HG02981 (cell line): Measurements from ENCODE around the gene TP53I3.
"Not testable (repeated sequence)": the region's sequence is repeated elsewhere in the genome, so short reads cannot be mapped to it uniquely, and the experiment has no call there.

ENCODE experiments used
- ATAC-seq: cut with Tn5 transposase; IDR thresholded peaks from one replicate; pipeline ENCODE4 v1.9.1; 2021; ENCODE audit warnings: mild to moderate bottlenecking, moderate library complexity; ENCODE audit not compliant: unreplicated experiment

TP53I3 gene, protein sequence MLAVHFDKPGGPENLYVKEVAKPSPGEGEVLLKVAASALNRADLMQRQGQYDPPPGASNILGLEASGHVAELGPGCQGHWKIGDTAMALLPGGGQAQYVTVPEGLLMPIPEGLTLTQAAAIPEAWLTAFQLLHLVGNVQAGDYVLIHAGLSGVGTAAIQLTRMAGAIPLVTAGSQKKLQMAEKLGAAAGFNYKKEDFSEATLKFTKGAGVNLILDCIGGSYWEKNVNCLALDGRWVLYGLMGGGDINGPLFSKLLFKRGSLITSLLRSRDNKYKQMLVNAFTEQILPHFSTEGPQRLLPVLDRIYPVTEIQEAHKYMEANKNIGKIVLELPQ

GRCh38 chr2:24084386-24085199 is at the start of gene TP53I3:
TP53I3 (minus strand) TSS chr2:24084834; CDS start chr2:24084326, 508 bp downstream.
- peak; percentile 75 for ATAC-seq

- no peak for ATAC-seq
Observed at GRCh38 chr2:24132543-24132942, 47.9 kb upstream of the TP53I3 start.

DNA sequence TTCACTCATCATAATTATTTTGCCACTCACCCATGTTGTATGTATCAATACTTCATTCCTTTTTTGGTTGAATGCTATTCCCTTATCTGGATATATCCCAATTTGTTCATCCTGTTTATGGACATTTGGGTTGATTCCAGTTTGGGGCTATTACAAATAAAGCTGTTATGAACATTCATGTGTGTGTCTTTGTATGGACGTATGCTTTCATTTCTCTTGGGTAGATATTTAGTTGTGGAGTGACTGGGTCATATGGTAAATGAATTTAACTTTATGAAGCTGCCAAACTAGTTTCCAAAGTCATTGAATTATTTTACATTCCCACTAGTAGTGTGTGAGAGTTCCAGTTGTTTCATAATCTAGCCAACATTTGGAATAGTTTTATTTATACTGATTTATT is 41.3 kb upstream of the TP53I3 start:
- no peak for ATAC-seq

GRCh38 chr2:24123922-24124580 is 39.4 kb upstream of the TP53I3 start:
- ATAC-seq: peak; percentile 7

DNA sequence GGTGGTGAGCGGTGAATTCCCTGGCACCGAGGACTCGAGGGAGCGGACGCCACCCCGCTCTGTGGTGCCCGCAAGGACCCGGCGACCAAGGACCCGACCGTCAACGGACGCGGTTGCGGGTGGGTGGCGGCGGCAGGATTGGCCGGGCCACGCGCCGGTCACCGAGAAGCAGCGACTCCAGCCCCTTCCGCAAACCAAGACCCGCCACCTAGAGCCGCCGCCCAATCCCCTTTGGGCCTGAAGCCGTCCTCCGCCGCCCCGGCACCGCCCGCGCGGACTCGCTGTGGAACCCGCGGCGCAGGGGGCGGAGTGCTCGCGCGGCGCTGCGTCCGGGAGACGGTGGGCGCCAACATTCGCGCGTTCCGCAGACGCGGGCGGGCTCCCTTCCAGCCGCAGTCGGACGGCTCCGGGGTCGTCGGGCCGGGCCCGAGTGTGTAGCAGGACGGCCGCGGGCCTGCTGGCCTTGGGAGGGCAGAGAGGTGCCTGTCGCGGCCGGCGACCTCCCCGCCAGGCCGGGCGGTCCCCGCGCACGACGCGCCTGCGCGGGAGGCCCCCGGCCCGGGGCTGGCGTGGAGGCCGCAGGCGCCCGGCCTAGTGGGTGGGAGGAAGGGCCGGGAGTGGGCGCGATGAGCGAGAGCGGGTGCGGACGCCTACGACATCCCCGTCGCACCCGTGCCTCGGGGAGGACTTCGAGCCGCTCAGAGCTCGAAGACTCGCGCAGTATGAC is 38.7 kb upstream of the TP53I3 start, which contains the start of the genes FAM228B and PFN4:
Gene FAM228B (plus strand): TSS at position 275 of the 727 bp plus-strand sequence. CDS start 893 bp downstream, outside the sequence.
Gene PFN4 (minus strand): TSS at position 140 of the 727 bp plus-strand sequence. CDS start 799 bp downstream, outside the sequence.
- peak; percentile 89 for ATAC-seq

DNA sequence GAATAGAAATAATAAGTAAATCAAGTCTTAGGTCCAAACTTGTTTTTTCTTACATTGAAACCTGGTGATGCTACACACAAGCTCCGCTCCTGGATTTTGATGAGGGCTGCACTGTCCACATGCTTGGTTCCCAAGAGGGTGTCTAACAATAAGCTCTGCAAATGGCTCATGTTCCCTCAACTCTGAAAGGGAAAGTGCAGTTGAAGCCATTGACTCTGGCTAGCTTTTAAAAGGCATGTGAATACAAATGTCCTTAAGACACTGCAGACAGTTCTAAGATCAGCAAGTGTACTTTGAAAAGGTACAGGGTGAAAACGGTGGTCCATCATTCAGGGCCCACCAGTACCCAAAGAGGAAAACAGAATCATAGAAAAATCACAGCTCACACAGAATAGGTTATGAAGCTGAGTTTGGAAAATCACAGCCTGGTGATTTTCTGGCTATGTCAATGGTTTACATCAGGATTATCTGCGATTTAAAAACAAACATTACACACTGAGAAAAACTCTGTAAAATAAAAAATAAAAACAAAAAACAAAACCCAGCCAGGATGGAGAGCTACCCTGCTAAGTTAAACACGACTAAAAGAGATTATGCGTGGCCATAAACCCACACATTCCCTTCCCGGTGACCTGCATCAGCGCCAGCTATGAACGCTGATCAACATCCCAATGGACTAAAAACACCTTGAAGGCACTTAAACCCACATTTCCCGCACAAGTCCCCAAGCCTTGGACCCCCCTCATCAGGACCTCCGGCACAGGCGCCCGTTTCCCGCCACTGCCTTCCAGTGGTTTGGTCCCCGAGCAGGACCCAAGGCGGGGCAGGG is 37.9 kb upstream of the TP53I3 start:
- ATAC-seq: no peak

DNA sequence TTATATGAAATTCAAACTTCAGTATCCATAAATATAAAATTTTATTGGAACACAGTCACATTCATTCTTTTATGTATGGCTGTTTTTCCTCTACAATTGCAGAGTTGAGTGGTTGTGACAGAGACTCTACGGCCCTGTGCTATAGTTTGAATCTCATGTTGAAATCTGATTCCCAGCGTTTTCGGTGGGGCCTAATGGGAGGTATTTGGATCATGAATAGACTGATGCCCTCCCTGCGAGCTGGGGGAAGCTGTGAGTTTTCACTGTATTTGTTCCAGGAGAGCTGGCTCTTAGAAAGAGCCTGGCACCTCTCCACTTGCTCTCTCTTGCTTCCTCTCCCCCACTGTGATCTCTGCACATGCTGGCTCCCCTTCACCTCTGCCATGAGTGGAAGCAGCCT is 36.8 kb upstream of the TP53I3 start:
- ATAC-seq: no peak

DNA sequence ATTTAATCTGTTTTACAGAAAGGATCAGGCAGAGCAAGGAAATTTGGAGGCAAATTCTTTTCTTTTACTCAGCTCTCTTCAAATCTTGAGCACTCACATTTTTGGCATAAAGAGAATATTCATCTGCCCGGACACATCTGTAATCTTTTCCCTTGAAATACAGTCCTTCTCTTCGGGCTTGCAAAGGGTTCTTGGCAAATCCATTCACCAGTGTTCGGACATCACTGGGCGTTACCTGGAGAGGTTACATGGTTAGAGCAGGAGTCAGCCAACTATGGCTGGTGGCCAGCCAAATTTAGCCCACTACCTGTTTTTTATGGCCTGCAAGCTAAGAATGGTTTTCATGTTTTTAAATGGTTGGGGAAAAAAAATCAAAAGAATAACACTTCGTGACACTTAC is 36.4 kb upstream of the TP53I3 start:
- no peak for ATAC-seq

DNA sequence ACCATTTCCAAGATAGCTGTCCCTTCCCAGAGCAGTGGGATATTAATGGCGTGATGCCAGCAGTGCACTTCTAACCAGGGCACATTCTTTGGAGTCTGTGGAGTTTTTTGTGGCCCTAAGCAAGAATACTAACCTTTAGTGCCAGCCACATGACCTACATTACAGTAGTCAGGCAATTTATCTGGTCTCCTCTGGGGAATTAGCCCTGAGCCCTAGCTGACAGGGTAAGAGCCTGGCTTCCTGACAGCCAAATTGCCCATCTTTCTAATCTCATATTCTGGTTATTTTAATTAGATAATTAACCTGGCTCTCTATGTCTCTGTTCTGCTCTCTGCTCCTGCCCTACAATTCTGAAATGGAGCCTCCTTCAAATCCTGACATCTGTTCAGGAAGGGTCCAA is 33.3 kb upstream of the TP53I3 start:
- no peak for ATAC-seq

DNA sequence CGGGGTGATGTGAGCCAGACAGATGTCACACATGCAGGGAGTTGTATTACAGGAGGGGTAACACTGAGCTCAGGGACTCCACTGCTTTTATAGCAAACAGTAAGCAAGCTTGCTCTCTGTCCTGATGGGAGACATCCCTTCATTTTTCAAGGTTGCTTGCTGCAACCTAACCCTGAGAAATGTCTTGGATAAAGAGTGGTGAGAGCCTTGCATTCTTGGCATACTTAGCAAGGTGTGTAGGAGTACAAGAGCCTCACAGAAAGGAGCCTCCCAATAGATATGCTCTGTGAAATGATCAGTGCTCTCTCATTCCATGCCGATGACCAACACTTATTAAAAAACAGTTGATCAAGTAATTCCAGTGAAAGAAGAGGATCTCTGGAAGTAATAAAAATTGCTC is 30.4 kb upstream of the TP53I3 start:
- no peak for ATAC-seq

- ATAC-seq: no peak
Observed at GRCh38 chr2:24111407-24111901, 26.8 kb upstream of the TP53I3 start.

DNA sequence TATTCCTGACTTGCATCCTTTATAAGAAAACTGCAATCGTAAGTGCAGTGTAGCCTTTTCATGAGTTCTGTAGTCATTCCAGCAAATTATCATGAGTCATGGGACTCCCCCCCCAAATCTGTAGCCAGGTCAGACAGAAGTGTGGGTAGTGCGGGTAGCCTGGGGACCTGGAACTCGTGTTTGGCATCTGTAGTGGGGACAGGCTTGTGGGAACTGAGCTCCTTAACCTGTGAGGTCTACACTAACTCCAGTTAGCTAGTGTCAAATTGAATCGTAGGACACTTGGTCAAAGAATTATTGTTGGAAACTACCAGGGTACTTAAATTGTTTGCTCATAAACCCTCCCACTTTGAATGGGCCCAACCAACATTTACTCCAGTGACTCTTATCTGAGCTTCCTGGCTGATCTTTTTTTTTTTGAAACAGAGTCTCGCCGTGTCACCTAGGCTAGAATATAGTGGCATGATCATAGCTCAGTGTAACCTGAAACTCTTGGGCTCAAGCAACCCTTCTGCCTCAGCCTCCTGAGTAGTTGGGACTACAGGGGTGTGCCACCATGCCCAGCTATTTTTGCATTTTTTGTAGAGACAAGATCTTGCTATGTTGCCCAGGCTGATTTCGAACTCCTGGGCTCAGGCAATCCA is 26.1 kb upstream of the TP53I3 start:
- ATAC-seq: no peak

- ATAC-seq: not testable (repeated sequence)
Observed at GRCh38 chr2:24109431-24109830, 24.8 kb upstream of the TP53I3 start.

GRCh38 chr2:24107336-24107735 is 22.7 kb upstream of the TP53I3 start:
- no peak for ATAC-seq

- no peak for ATAC-seq
Observed at GRCh38 chr2:24106786-24107185, 22.2 kb upstream of the TP53I3 start.

- no peak for ATAC-seq
Observed at GRCh38 chr2:24105816-24106215, 21.2 kb upstream of the TP53I3 start.

GRCh38 chr2:24104906-24105305 is 20.3 kb upstream of the TP53I3 start:
- ATAC-seq: no peak

- no peak for ATAC-seq
Observed at GRCh38 chr2:24104110-24104650, 19.5 kb upstream of the TP53I3 start.

DNA sequence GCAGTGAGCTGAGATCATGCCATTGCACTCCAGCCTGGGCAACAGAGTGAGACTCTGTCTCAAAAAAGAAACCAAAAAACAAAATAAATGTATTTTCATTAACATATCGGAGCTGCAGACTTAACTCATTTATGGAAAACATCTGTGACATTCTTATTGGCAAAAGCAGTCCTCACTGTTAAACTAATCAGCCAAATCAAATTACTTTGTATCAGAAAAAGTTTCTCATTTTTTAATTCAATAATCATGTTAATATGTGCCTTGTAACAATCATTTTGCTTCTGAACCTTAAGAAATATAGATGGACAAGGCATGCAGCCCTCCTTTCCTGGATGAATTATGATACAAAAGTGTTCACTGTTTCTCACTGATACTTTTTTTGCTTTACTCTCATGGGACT is 18.0 kb upstream of the TP53I3 start:
- no peak for ATAC-seq
